Type B pancreatic cell (in vitro differentiated cells): ENCODE results near the gene TMEM176A. TPM values are rescaled to one million over a fixed set of nuclear protein-coding genes. Genes with fewer than 3 reads are reported as not detected.

ENCODE experiments used
- DNase-seq: peaks from one replicate; pipeline ENCODE4 v3.0.0; 2021; ENCODE audit warnings: mixed read lengths; ENCODE audit not compliant: unreplicated experiment; ENCODE audit errors: extremely low spot score
- H3K27ac Mint-ChIP-seq: 2 replicates; pipeline ENCODE4 v1.8.0; 2021; ENCODE audit warnings: mild to moderate bottlenecking, mixed read lengths
- H3K27me3 Mint-ChIP-seq: 2 replicates; pipeline ENCODE4 v1.8.0; 2021; ENCODE audit warnings: mixed read lengths
- H3K36me3 Mint-ChIP-seq: 2 replicates; pipeline ENCODE4 v1.8.0; 2021; ENCODE audit warnings: mixed read lengths
- H3K4me1 Mint-ChIP-seq: one replicate; pipeline ENCODE4 v1.8.0; 2021; ENCODE audit warnings: mixed read lengths; ENCODE audit not compliant: unreplicated experiment
- H3K4me3 Mint-ChIP-seq: 2 replicates; pipeline ENCODE4 v1.8.0; 2021; ENCODE audit warnings: mild to moderate bottlenecking, mixed read lengths
- H3K9me3 Mint-ChIP-seq: 2 replicates; pipeline ENCODE4 v1.8.0; 2021; ENCODE audit warnings: mixed read lengths
- CTCF ChIP-seq: fragments of 200-600 bp; sonication (generic); conservative IDR thresholded peaks from 2 replicates; pipeline ENCODE4 v1.5.0; 2021; ENCODE audit warnings: antibody characterized with exemption, mild to moderate bottlenecking
- total RNA-seq: library from RNA; stranded (reverse); gene quantifications from 2 replicates; pipeline ENCODE4 v1.2.1, GENCODE V29; 2021; ENCODE audit warnings: low replicate concordance

The TMEM176A gene
- total RNA-seq, 1 donor from 2014 or later, result 90.1 TPM

GRCh38 chr7:150799741-150800580 lies 608 bp upstream of the TMEM176A start, which contains the start of gene TMEM176B:
TMEM176B (minus strand) TSS chr7:150800364; CDS start chr7:150796569, 3,795 bp downstream.
- peaks cover 64% of the 10 kb centered on the region for H3K27me3 Mint-ChIP-seq
- H3K36me3 Mint-ChIP-seq, result no peaks in the 10 kb centered on the region
- peak within 1 kb of the TSS; percentile 82 for H3K4me3 Mint-ChIP-seq
- no peaks in the 10 kb centered on the region for H3K9me3 Mint-ChIP-seq
- H3K27ac Mint-ChIP-seq, result peak within 1 kb of the TSS; percentile 36
- DNase-seq, result no peak
- H3K4me1 Mint-ChIP-seq, result no peaks in the 10 kb centered on the region
- TF ChIP-seq CTCF, result no peak

- H3K36me3 Mint-ChIP-seq, result no peaks in the 10 kb centered on the region
- peaks cover 66% of the 10 kb centered on the region for H3K27me3 Mint-ChIP-seq
- peaks cover 5% of the 10 kb centered on the region for H3K9me3 Mint-ChIP-seq
- TF ChIP-seq CTCF, result no peak
- H3K4me3 Mint-ChIP-seq, result peak overlapping the region; percentile 82
- no peaks in the 10 kb centered on the region for H3K4me1 Mint-ChIP-seq
- no peak overlapping the region for H3K27ac Mint-ChIP-seq
- no peak for DNase-seq
Observed at GRCh38 chr7:150801242-150801945, 825 bp downstream of the TMEM176A start.

GRCh38 chr7:150801946-150802771 lies 1.6 kb downstream of the TMEM176A start:
- H3K4me1 Mint-ChIP-seq, result no peaks in the 10 kb centered on the region
- H3K36me3 Mint-ChIP-seq, result no peaks in the 10 kb centered on the region
- no peak for DNase-seq
- TF ChIP-seq CTCF, result no peak
- H3K4me3 Mint-ChIP-seq, result peak overlapping the region; percentile 65
- peaks cover 63% of the 10 kb centered on the region for H3K27me3 Mint-ChIP-seq
- no peak overlapping the region for H3K27ac Mint-ChIP-seq
- peaks cover 8% of the 10 kb centered on the region for H3K9me3 Mint-ChIP-seq

- TF ChIP-seq CTCF, result no peak
- no peaks in the 10 kb centered on the region for H3K4me1 Mint-ChIP-seq
- H3K9me3 Mint-ChIP-seq, result peaks cover 8% of the 10 kb centered on the region
- DNase-seq, result no peak
- no peak overlapping the region for H3K27ac Mint-ChIP-seq
- peaks cover 54% of the 10 kb centered on the region for H3K27me3 Mint-ChIP-seq
- H3K4me3 Mint-ChIP-seq, result no peak overlapping the region
- no peaks in the 10 kb centered on the region for H3K36me3 Mint-ChIP-seq
Observed at GRCh38 chr7:150803161-150803860, 2.7 kb downstream of the TMEM176A start.

GRCh38 chr7:150804802-150805201 lies 4.2 kb downstream of the TMEM176A start:
- no peak overlapping the region for H3K27ac Mint-ChIP-seq
- H3K36me3 Mint-ChIP-seq, result no peaks in the 10 kb centered on the region
- no peak for TF ChIP-seq CTCF
- H3K4me3 Mint-ChIP-seq, result no peak overlapping the region
- peaks cover 8% of the 10 kb centered on the region for H3K9me3 Mint-ChIP-seq
- H3K4me1 Mint-ChIP-seq, result no peaks in the 10 kb centered on the region
- peaks cover 47% of the 10 kb centered on the region for H3K27me3 Mint-ChIP-seq
- no peak for DNase-seq
